ENCODE measurements around the gene DFFB.

DFFB gene

GRCh38 chr1:3869751-3870301, 12.6 kb downstream of the DFFB start:
- WGBS (ENCODE audit: insufficient coverage, insufficient read length), result no CpG with 5 or more reads among the region's 18 CpGs
- H3K4me3 ChIP-seq (ENCODE audit: low read length), result no peak overlapping the region
- no peak overlapping the region for H3K27ac ChIP-seq (ENCODE audit: low read length)
- no peaks in the 10 kb centered on the region; the same call in 1 of the 2 replicates for H3K9me3 ChIP-seq (ENCODE audit: control insufficient read depth, insufficient read depth, low read length)
- H3K36me3 ChIP-seq (ENCODE audit: control insufficient read depth, insufficient read depth, low read length), result peaks cover 3% of the 10 kb centered on the region; the same call in 1 of the 2 replicates
- no peak for DNase-seq (ENCODE audit: low read depth, low spot score)
- no peaks in the 10 kb centered on the region for H3K27me3 ChIP-seq (ENCODE audit: control insufficient read depth, insufficient read depth, low read length)
- no peaks in the 10 kb centered on the region for H3K4me1 ChIP-seq (ENCODE audit: control insufficient read depth, insufficient read depth, low read length)

GRCh38 chr1:3871451-3871805, 14.2 kb downstream of the DFFB start:
- peaks cover 3% of the 10 kb centered on the region; the same call in 1 of the 2 replicates for H3K36me3 ChIP-seq (ENCODE audit: control insufficient read depth, insufficient read depth, low read length)
- no peaks in the 10 kb centered on the region for H3K4me1 ChIP-seq (ENCODE audit: control insufficient read depth, insufficient read depth, low read length)
- no peak overlapping the region for H3K27ac ChIP-seq (ENCODE audit: low read length)
- no peaks in the 10 kb centered on the region; the same call in 1 of the 2 replicates for H3K9me3 ChIP-seq (ENCODE audit: control insufficient read depth, insufficient read depth, low read length)
- no peak for DNase-seq (ENCODE audit: low read depth, low spot score)
- no peaks in the 10 kb centered on the region for H3K27me3 ChIP-seq (ENCODE audit: control insufficient read depth, insufficient read depth, low read length)
- WGBS (ENCODE audit: insufficient coverage, insufficient read length), result no CpG with 5 or more reads among the region's 7 CpGs
- no peak overlapping the region for H3K4me3 ChIP-seq (ENCODE audit: low read length)

DNA sequence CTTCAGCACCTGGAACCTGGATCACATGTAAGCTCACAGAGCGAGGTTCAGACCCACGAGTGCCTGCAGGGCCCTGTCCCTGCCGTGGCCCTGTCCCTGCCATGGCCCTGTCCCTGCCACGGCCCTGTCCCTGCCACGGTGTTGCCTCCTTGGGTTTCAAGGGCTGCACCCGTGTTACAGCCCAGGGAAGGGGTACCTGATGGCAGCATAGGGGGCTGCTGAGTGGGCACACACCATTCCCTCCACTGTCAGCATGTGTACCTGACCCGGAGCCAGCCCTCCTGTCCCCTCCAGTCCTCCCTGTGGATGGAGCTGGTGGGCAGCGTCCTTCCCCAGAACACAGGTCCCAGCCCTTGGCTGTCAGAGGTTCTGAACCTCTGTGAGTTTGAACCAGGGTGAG, 15.3 kb downstream of the DFFB start:
- Histone ChIP-seq H3K27me3 (ENCODE audit: control insufficient read depth, insufficient read depth, low read length) (no peaks in the 10 kb centered on the region), H3K36me3 (ENCODE audit: control insufficient read depth, insufficient read depth, low read length) (peaks cover 3% of the 10 kb centered on the region; the same call in 1 of the 2 replicates), H3K9me3 (ENCODE audit: control insufficient read depth, insufficient read depth, low read length) (no peaks in the 10 kb centered on the region; the same call in 1 of the 2 replicates), H3K4me3 (ENCODE audit: low read length) (no peak overlapping the region), H3K4me1 (ENCODE audit: control insufficient read depth, insufficient read depth, low read length) (no peaks in the 10 kb centered on the region), H3K27ac (ENCODE audit: low read length) (no peak overlapping the region)
- no peak for DNase-seq (ENCODE audit: low read depth, low spot score)
- WGBS (ENCODE audit: insufficient coverage, insufficient read length), result no CpG with 5 or more reads among the region's 8 CpGs

GRCh38 chr1:3874736-3875135, 17.5 kb downstream of the DFFB start:
- no peak for DNase-seq (ENCODE audit: low read depth, low spot score)
- Histone ChIP-seq H3K36me3 (ENCODE audit: control insufficient read depth, insufficient read depth, low read length) (no peaks in the 10 kb centered on the region; the same call in 1 of the 2 replicates), H3K27me3 (ENCODE audit: control insufficient read depth, insufficient read depth, low read length) (no peaks in the 10 kb centered on the region), H3K9me3 (ENCODE audit: control insufficient read depth, insufficient read depth, low read length) (no peaks in the 10 kb centered on the region; the same call in 1 of the 2 replicates), H3K4me3 (ENCODE audit: low read length) (no peak overlapping the region), H3K27ac (ENCODE audit: low read length) (no peak overlapping the region), H3K4me1 (ENCODE audit: control insufficient read depth, insufficient read depth, low read length) (no peaks in the 10 kb centered on the region)
- no CpG with 5 or more reads among the region's 23 CpGs for WGBS (ENCODE audit: insufficient coverage, insufficient read length)

GRCh38 chr1:3876716-3877115, 19.4 kb downstream of the DFFB start:
- Histone ChIP-seq H3K27me3 (ENCODE audit: control insufficient read depth, insufficient read depth, low read length) (no peaks in the 10 kb centered on the region), H3K9me3 (ENCODE audit: control insufficient read depth, insufficient read depth, low read length) (no peaks in the 10 kb centered on the region; the same call in 1 of the 2 replicates), H3K36me3 (ENCODE audit: control insufficient read depth, insufficient read depth, low read length) (no peaks in the 10 kb centered on the region; the same call in 1 of the 2 replicates), H3K4me3 (ENCODE audit: low read length) (no peak overlapping the region), H3K27ac (ENCODE audit: low read length) (no peak overlapping the region), H3K4me1 (ENCODE audit: control insufficient read depth, insufficient read depth, low read length) (no peaks in the 10 kb centered on the region)
- no CpG with 5 or more reads among the region's 16 CpGs for WGBS (ENCODE audit: insufficient coverage, insufficient read length)
- no peak for DNase-seq (ENCODE audit: low read depth, low spot score)

GRCh38 chr1:3879099-3879498, 21.8 kb downstream of the DFFB start:
- no peaks in the 10 kb centered on the region; the same call in 1 of the 2 replicates for H3K36me3 ChIP-seq (ENCODE audit: control insufficient read depth, insufficient read depth, low read length)
- no peaks in the 10 kb centered on the region for H3K9me3 ChIP-seq (ENCODE audit: control insufficient read depth, insufficient read depth, low read length)
- DNase-seq (ENCODE audit: low read depth, low spot score), result no peak
- no peak overlapping the region for H3K4me3 ChIP-seq (ENCODE audit: low read length)
- no peaks in the 10 kb centered on the region for H3K4me1 ChIP-seq (ENCODE audit: control insufficient read depth, insufficient read depth, low read length)
- no peaks in the 10 kb centered on the region for H3K27me3 ChIP-seq (ENCODE audit: control insufficient read depth, insufficient read depth, low read length)
- no CpG with 5 or more reads among the region's 7 CpGs for WGBS (ENCODE audit: insufficient coverage, insufficient read length)
- H3K27ac ChIP-seq (ENCODE audit: low read length), result no peak overlapping the region

- H3K36me3 ChIP-seq (ENCODE audit: control insufficient read depth, insufficient read depth, low read length), result no peaks in the 10 kb centered on the region; the same call in 1 of the 2 replicates
- no peak overlapping the region for H3K4me3 ChIP-seq (ENCODE audit: low read length)
- no peaks in the 10 kb centered on the region for H3K9me3 ChIP-seq (ENCODE audit: control insufficient read depth, insufficient read depth, low read length)
- WGBS (ENCODE audit: insufficient coverage, insufficient read length), result no CpG with 5 or more reads among the region's 9 CpGs
- no peaks in the 10 kb centered on the region for H3K27me3 ChIP-seq (ENCODE audit: control insufficient read depth, insufficient read depth, low read length)
- H3K4me1 ChIP-seq (ENCODE audit: control insufficient read depth, insufficient read depth, low read length), result no peaks in the 10 kb centered on the region
- DNase-seq (ENCODE audit: low read depth, low spot score), result no peak
- no peak overlapping the region for H3K27ac ChIP-seq (ENCODE audit: low read length)
These were observed 22.6 kb downstream of the DFFB start for GRCh38 chr1:3879787-3880428.

GRCh38 chr1:3880429-3881192, 23.3 kb downstream of the DFFB start:
- H3K27ac ChIP-seq (ENCODE audit: low read length), result no peak overlapping the region
- no peaks in the 10 kb centered on the region for H3K27me3 ChIP-seq (ENCODE audit: control insufficient read depth, insufficient read depth, low read length)
- H3K4me3 ChIP-seq (ENCODE audit: low read length), result no peak overlapping the region
- no peaks in the 10 kb centered on the region for H3K9me3 ChIP-seq (ENCODE audit: control insufficient read depth, insufficient read depth, low read length)
- H3K36me3 ChIP-seq (ENCODE audit: control insufficient read depth, insufficient read depth, low read length), result no peaks in the 10 kb centered on the region; the same call in 1 of the 2 replicates
- DNase-seq (ENCODE audit: low read depth, low spot score), result no peak
- no peaks in the 10 kb centered on the region for H3K4me1 ChIP-seq (ENCODE audit: control insufficient read depth, insufficient read depth, low read length)
- no CpG with 5 or more reads among the region's 20 CpGs for WGBS (ENCODE audit: insufficient coverage, insufficient read length)

DNA sequence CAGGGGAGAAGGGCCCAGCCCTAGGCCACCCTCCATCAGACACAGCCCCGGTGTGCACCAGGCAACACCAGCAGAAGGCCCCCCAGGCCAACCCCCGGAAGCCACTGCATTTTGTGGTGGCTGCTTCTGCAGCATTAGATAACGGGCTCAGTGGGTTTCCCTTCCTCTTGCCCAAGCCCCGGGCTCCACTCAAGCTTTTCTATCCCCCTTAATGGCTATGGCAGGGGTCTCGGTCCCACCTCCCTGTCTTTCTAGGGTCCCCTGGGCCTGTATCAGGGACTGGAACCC, 23.9 kb downstream of the DFFB start:
- no peak overlapping the region for H3K27ac ChIP-seq (ENCODE audit: low read length)
- H3K9me3 ChIP-seq (ENCODE audit: control insufficient read depth, insufficient read depth, low read length), result no peaks in the 10 kb centered on the region
- no peak overlapping the region for H3K4me3 ChIP-seq (ENCODE audit: low read length)
- no peak for DNase-seq (ENCODE audit: low read depth, low spot score)
- H3K4me1 ChIP-seq (ENCODE audit: control insufficient read depth, insufficient read depth, low read length), result no peaks in the 10 kb centered on the region
- H3K27me3 ChIP-seq (ENCODE audit: control insufficient read depth, insufficient read depth, low read length), result no peaks in the 10 kb centered on the region
- WGBS (ENCODE audit: insufficient coverage, insufficient read length), result no CpG with 5 or more reads among the region's 5 CpGs
- H3K36me3 ChIP-seq (ENCODE audit: control insufficient read depth, insufficient read depth, low read length), result no peaks in the 10 kb centered on the region; the same call in 1 of the 2 replicates

DNA sequence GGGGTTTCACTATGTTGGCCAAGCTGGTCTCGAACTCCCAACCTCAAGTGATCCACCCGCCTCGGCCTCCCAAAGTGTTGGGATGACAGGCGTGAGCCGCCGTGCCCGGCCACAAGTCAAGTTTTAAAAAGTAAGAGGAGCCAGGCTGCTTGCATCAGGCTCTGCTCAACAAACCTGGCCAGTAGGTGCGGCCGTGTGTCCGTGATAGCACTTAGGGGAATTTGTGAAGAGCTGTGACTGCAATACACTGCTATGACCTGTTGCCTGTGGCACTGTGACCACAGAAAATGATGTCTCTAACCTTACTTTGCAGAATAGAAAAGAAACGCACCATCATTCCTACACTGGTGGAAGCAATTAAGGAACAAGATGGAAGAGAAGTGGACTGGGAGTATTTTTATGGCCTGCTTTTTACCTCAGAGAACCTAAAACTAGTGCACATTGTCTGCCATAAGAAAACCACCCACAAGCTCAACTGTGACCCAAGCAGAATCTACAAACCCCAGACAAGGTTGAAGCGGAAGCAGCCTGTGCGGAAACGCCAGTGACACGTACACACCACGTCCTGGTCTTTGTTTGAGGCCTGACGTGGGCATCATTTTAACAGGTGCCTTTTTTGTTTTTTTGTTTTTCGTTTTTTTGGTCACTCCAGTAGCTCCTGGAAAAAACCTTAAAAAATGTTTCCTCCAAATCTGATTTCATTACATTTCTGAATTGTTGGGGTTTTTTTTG, 26.1 kb downstream of the DFFB start:
- Histone ChIP-seq H3K4me1 (ENCODE audit: control insufficient read depth, insufficient read depth, low read length) (no peaks in the 10 kb centered on the region), H3K27me3 (ENCODE audit: control insufficient read depth, insufficient read depth, low read length) (no peaks in the 10 kb centered on the region), H3K9me3 (ENCODE audit: control insufficient read depth, insufficient read depth, low read length) (no peaks in the 10 kb centered on the region), H3K36me3 (ENCODE audit: control insufficient read depth, insufficient read depth, low read length) (peaks cover 3% of the 10 kb centered on the region), H3K4me3 (ENCODE audit: low read length) (no peak overlapping the region), H3K27ac (ENCODE audit: low read length) (no peak overlapping the region)
- no peak for DNase-seq (ENCODE audit: low read depth, low spot score)
- no CpG with 5 or more reads among the region's 18 CpGs for whole genome bisulfite sequencing (ENCODE audit: insufficient coverage, insufficient read length)
